ENCODE measurements around the gene ACSF3. TPM values are rescaled to one million over a fixed set of nuclear protein-coding genes. Genes with fewer than 3 reads are reported as not detected.

Gene ACSF3
- total RNA-seq, 1 experiment from 2014 or later, result 74.5 TPM

- Histone ChIP-seq H3K4me3 (replicated peaks in 1 of 2; ENCODE audit: low read depth in 1 of 2, low read length in 2 of 2) (no peak overlapping the region), H3K9me3 (ENCODE audit: control insufficient read depth in 1 of 2, insufficient read depth in 1 of 2, low read depth in 1 of 2, low read length in 2 of 2) (no peaks in the 10 kb centered on the region), H3K9ac (ENCODE audit: low read length) (no peak overlapping the region), H3K27ac (ENCODE audit: low read depth, low read length) (no peak overlapping the region), H2AFZ (ENCODE audit: low read depth, low read length, poor library complexity, severe bottlenecking) (no peak overlapping the region), H3K79me2 (ENCODE audit: insufficient read depth, low read length) (no peaks in the 10 kb centered on the region; the same call in none of the 2 replicates), H3K4me2 (ENCODE audit: low read length) (no peak overlapping the region), H3K36me3 (ENCODE audit: control insufficient read depth in 1 of 2, insufficient read depth in 2 of 2, low read length in 2 of 2) (peaks cover 20 to 24% of the 10 kb centered on the region in 2 experiments; a peak in 3 of 4 replicates), H3K4me1 (ENCODE audit: control insufficient read depth in 1 of 2, insufficient read depth in 2 of 2, low read length in 2 of 2) (no peaks in the 10 kb centered on the region), H3K9me2 (ENCODE audit: insufficient read depth) (no peaks in the 10 kb centered on the region), H3K27me3 (ENCODE audit: insufficient read depth, low read length) (no peaks in the 10 kb centered on the region), H4K20me1 (ENCODE audit: insufficient read depth) (no peaks in the 10 kb centered on the region)
- ChIA-PET POLR2A (no interaction called here), CTCF (no interaction called here), RAD21 (ENCODE audit: low non-redundant PET in 1 of 2, low total read pairs in 2 of 2, uncharacterized antibody in 2 of 2, unreplicated experiment in 2 of 2) (no interaction called here)
- BruUV-seq (replicated peaks), result no TSS peak
- no peak for ATAC-seq
- TF ChIP-seq CEBPB (IDR thresholded peaks at IDR 0.05; ENCODE audit: low read depth) (no peak), SP1 (IDR thresholded peaks at IDR 0.05; ENCODE audit: low read depth) (no peak), ZFX (IDR thresholded peaks at IDR 0.05) (no peak), SRF (IDR thresholded peaks at IDR 0.05; ENCODE audit: low read depth) (no peak), TCF7L2 (IDR thresholded peaks at IDR 0.05; ENCODE audit: borderline replicate concordance, extremely low read depth, insufficient read depth, insufficient read length) (no peak), EGR1 (IDR thresholded peaks at IDR 0.05; ENCODE audit: low read depth) (no peak), ZBTB33 (IDR thresholded peaks at IDR 0.05; ENCODE audit: extremely low read depth, insufficient replicate concordance, low read length) (no peak), ELF1 (IDR thresholded peaks at IDR 0.05; ENCODE audit: borderline replicate concordance, low read depth) (no peak), REST (IDR thresholded peaks at IDR 0.05; ENCODE audit: low read depth) (no peak), RAD21 (IDR thresholded peaks at IDR 0.05; ENCODE audit: low read depth) (no peak), POLR2A (IDR thresholded peaks at IDR 0.05; ENCODE audit: borderline replicate concordance, extremely low read depth, insufficient read depth, insufficient read length) (no peak)
- DNase-seq (ENCODE audit: low read depth, low spot score), result no peak
- intact Hi-C loops (cut with micrococcal nuclease), result no loop called here
Observed at GRCh38 chr16:89108416-89108815, 14.8 kb downstream of the ACSF3 start.
